NCI-H524 (cell line): ENCODE data around the gene TNS1.

ENCODE experiments used
- DNase-seq, 2 experiments: peaks; one replicate each; lab custom pipeline; 2025; lab: John Stamatoyannopoulos, UW

Gene TNS1

GRCh38 chr2:217956586-217957457 is 46.0 kb downstream of the TNS1 start:
- DNase-seq, result no peak

- no peak for DNase-seq
These were observed 46.8 kb downstream of the TNS1 start for GRCh38 chr2:217955881-217956493.

- no peak for DNase-seq
These were observed 47.6 kb downstream of the TNS1 start for GRCh38 chr2:217954971-217955740.

- DNase-seq, result peak in 1 of 2 experiments; percentile 10
These were observed 48.3 kb downstream of the TNS1 start for GRCh38 chr2:217954469-217954868.

- no peak for DNase-seq
These were observed 48.7 kb downstream of the TNS1 start for GRCh38 chr2:217954051-217954450.

GRCh38 chr2:217953531-217953932 is 49.3 kb downstream of the TNS1 start:
- DNase-seq, result no peak

GRCh38 chr2:217953011-217953481 is 49.7 kb downstream of the TNS1 start:
- DNase-seq, result no peak

- no peak for DNase-seq
These were observed 50.4 kb downstream of the TNS1 start for GRCh38 chr2:217952409-217952808.

- DNase-seq, result peak; percentile 93 to 95
These were observed 51.1 kb downstream of the TNS1 start for GRCh38 chr2:217951521-217952247.

GRCh38 chr2:217951091-217951490 is 51.7 kb downstream of the TNS1 start:
- peak in 1 of 2 experiments; percentile 34 for DNase-seq

- no peak for DNase-seq
These were observed 52.4 kb downstream of the TNS1 start for GRCh38 chr2:217950401-217950871.

GRCh38 chr2:217949447-217949846 is 53.3 kb downstream of the TNS1 start:
- no peak for DNase-seq

- no peak for DNase-seq
These were observed 53.9 kb downstream of the TNS1 start for GRCh38 chr2:217948897-217949296.

GRCh38 chr2:217948351-217948791 is 54.4 kb downstream of the TNS1 start:
- no peak for DNase-seq

GRCh38 chr2:217947383-217948350 is 55.1 kb downstream of the TNS1 start:
- peak in 1 of 2 experiments; percentile 5 for DNase-seq

- no peak for DNase-seq
These were observed 56.7 kb downstream of the TNS1 start for GRCh38 chr2:217946051-217946450.

- no peak for DNase-seq
These were observed 57.3 kb downstream of the TNS1 start for GRCh38 chr2:217945530-217945929.

- DNase-seq, result no peak
These were observed 57.9 kb downstream of the TNS1 start for GRCh38 chr2:217944923-217945322.

- no peak for DNase-seq
These were observed 58.4 kb downstream of the TNS1 start for GRCh38 chr2:217944366-217944765.
